ENCODE results near the gene CLPSL2. TPM values are rescaled to one million over a fixed set of nuclear protein-coding genes. Genes with fewer than 3 reads are reported as not detected.

CLPSL2 gene
- total RNA-seq, 1 donor from 2014 or later, result not detected

DNA sequence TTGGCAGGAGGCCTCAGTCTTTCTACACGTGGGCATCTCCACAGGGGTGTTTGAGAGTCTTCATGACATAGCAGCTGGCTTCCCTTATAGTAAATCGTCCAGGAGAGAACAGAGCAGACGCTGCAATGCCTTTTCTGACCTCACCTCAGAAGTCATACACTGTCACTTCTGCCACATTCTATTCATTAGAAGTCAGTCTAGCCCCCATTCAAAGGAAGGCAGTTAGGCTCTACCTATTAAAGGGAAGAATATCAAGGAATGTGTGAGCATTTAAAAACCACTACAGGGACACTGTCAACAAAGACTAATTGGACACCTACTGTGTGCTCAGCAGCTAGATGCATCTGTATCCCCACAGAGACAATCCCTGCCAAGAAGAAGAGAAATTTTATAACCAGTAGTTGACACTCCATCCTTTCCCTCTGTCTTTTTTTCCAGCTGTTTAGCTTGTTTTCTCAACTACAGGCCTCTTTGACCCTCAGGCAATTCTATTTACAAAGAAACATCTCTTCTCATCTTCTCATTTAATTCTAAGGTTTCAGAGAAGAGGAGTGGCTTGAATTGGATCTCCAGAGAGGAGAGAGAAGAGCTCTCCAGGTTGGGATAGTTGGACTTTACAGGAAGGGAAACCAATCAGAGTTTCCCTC is 21.0 kb upstream of the CLPSL2 start:
- H3K79me2 ChIP-seq (ENCODE audit: insufficient read depth, low read length), result no peaks in the 10 kb centered on the region
- TF ChIP-seq, protein P1, sequence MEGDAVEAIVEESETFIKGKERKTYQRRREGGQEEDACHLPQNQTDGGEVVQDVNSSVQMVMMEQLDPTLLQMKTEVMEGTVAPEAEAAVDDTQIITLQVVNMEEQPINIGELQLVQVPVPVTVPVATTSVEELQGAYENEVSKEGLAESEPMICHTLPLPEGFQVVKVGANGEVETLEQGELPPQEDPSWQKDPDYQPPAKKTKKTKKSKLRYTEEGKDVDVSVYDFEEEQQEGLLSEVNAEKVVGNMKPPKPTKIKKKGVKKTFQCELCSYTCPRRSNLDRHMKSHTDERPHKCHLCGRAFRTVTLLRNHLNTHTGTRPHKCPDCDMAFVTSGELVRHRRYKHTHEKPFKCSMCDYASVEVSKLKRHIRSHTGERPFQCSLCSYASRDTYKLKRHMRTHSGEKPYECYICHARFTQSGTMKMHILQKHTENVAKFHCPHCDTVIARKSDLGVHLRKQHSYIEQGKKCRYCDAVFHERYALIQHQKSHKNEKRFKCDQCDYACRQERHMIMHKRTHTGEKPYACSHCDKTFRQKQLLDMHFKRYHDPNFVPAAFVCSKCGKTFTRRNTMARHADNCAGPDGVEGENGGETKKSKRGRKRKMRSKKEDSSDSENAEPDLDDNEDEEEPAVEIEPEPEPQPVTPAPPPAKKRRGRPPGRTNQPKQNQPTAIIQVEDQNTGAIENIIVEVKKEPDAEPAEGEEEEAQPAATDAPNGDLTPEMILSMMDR (IDR thresholded peaks at IDR 0.05; ENCODE audit: insufficient read depth, low read depth, low read length), result no peak
- no peak for TF ChIP-seq EZH2 (IDR thresholded peaks at IDR 0.05; ENCODE audit: insufficient read depth, low read length)
- FAIRE-seq, result no peak
- Mint-ChIP-seq H3K27me3 (ENCODE audit: low read depth, unreplicated experiment) (peaks cover 18% of the 10 kb centered on the region), H3K9me3 (ENCODE audit: unreplicated experiment) (no peaks in the 10 kb centered on the region), H3K36me3 (ENCODE audit: low read depth, unreplicated experiment) (peaks cover 1% of the 10 kb centered on the region), H3K4me1 (ENCODE audit: low read depth, unreplicated experiment) (peaks cover 2% of the 10 kb centered on the region), H3K27ac (ENCODE audit: unreplicated experiment) (no peak overlapping the region), H3K4me3 (ENCODE audit: unreplicated experiment) (no peak overlapping the region)
- no peaks in the 10 kb centered on the region for H3K36me3 ChIP-seq (ENCODE audit: insufficient read depth, low read length)
- H3K4me2 ChIP-seq (ENCODE audit: low read length), result no peak overlapping the region
- H3K9me3 ChIP-seq (ENCODE audit: insufficient read depth, low read depth, low read length), result no peaks in the 10 kb centered on the region
- DNase-seq (ENCODE audit: low read depth), result no peak
- H3K9ac ChIP-seq (ENCODE audit: low read length), result no peak overlapping the region
- no peak overlapping the region for H2AFZ ChIP-seq (ENCODE audit: low read depth, low read length)
- no peaks in the 10 kb centered on the region for H4K20me1 ChIP-seq (ENCODE audit: insufficient read depth, low read length)
- no peak overlapping the region for H3K27ac ChIP-seq (ENCODE audit: low read depth, low read length)
- no peaks in the 10 kb centered on the region for H3K4me1 ChIP-seq (ENCODE audit: insufficient read depth, low read length)
- peaks cover 6% of the 10 kb centered on the region for H3K27me3 ChIP-seq (ENCODE audit: insufficient read depth, low read length)
- no peak overlapping the region for H3K4me3 ChIP-seq (ENCODE audit: insufficient read depth, low read depth, low read length)

DNA sequence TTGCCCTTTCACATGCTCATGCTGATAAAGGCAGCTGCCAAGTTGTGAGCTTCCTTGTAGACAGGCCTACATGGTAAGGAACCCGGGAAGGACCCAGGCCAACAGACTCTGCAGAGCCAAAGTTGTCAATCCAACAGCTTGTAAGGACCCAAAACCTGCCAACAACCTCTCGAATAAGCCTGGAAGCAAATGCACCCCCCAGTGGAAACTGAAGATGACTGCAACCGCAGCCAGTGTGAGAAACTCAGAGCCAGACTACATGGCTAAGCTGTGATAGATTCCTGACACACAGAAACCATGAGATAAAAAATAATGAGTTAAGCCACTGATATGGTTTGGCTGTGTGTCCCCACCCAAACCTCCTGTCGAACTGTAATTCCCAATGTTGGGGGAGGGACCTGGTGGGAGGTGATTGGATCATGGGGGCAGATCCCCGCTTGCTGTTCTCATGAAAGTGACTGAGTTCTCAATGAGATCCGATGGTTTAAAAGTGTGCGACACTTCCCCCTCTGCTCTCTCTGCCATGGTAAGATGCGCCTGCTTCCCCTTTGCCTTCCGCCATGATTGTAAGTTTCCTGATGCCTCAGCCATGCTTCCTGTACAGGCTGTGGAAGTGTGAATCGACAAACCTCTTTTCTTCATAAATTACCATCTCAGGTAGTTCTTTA is 18.8 kb upstream of the CLPSL2 start:
- no peak for DNase-seq (ENCODE audit: low read depth)
- peaks cover 2% of the 10 kb centered on the region for H3K4me1 Mint-ChIP-seq (ENCODE audit: low read depth, unreplicated experiment)
- no peak overlapping the region for H3K27ac Mint-ChIP-seq (ENCODE audit: unreplicated experiment)

More for the DNA sequence above, 18.8 kb upstream of the CLPSL2 start:
- H3K4me3 ChIP-seq (ENCODE audit: insufficient read depth, low read depth, low read length), result no peak overlapping the region
- H3K27me3 ChIP-seq (ENCODE audit: insufficient read depth, low read length), result peaks cover 8% of the 10 kb centered on the region
- H3K4me1 ChIP-seq (ENCODE audit: insufficient read depth, low read length), result no peaks in the 10 kb centered on the region
- Mint-ChIP-seq H3K9me3 (ENCODE audit: unreplicated experiment) (no peaks in the 10 kb centered on the region), H3K36me3 (ENCODE audit: low read depth, unreplicated experiment) (peaks cover 1% of the 10 kb centered on the region), H3K27me3 (ENCODE audit: low read depth, unreplicated experiment) (peaks cover 9% of the 10 kb centered on the region), H3K4me3 (ENCODE audit: unreplicated experiment) (no peak overlapping the region)
- no peaks in the 10 kb centered on the region for H4K20me1 ChIP-seq (ENCODE audit: insufficient read depth, low read length)
- no peak overlapping the region for H3K9ac ChIP-seq (ENCODE audit: low read length)
- TF ChIP-seq, protein P1 (IDR thresholded peaks at IDR 0.05; ENCODE audit: insufficient read depth, low read depth, low read length), result peak; percentile 37
- no peak for TF ChIP-seq EZH2 (IDR thresholded peaks at IDR 0.05; ENCODE audit: insufficient read depth, low read length)
- H3K4me2 ChIP-seq (ENCODE audit: low read length), result no peak overlapping the region
- H2AFZ ChIP-seq (ENCODE audit: low read depth, low read length), result no peak overlapping the region
- H3K79me2 ChIP-seq (ENCODE audit: insufficient read depth, low read length), result no peaks in the 10 kb centered on the region
- no peaks in the 10 kb centered on the region for H3K36me3 ChIP-seq (ENCODE audit: insufficient read depth, low read length)
- FAIRE-seq, result no peak
- no peak overlapping the region for H3K27ac ChIP-seq (ENCODE audit: low read depth, low read length)
- H3K9me3 ChIP-seq (ENCODE audit: insufficient read depth, low read depth, low read length), result no peaks in the 10 kb centered on the region

Data from astrocyte (in vitro differentiated cells and primary cell).